H9 (cell line): Measurements from ENCODE around the gene ZNF546. TPM values are rescaled to one million over a fixed set of nuclear protein-coding genes. Genes with fewer than 3 reads are reported as not detected.

Experiments
- DNase-seq: peaks from one replicate; pipeline ENCODE4 v3.0.0-alpha.2; 2017
- H2AFZ ChIP-seq: one replicate; pipeline ENCODE4 v1.6.1; 2013; ENCODE audit warnings: mild to moderate bottlenecking, low read length, control low read depth, moderate library complexity
- H2AK5ac ChIP-seq: 2 replicates; pipeline ENCODE4 v1.6.1; 2013; ENCODE audit warnings: low read length, control low read depth, mixed read lengths; ENCODE audit not compliant: insufficient read length
- H2BK120ac ChIP-seq: one replicate; pipeline ENCODE4 v1.6.1; 2013; ENCODE audit warnings: low read depth, mild to moderate bottlenecking, low read length, control low read depth, inconsistent platforms; ENCODE audit not compliant: poor library complexity, severe bottlenecking
- H2BK12ac ChIP-seq: 2 replicates; pipeline ENCODE4 v1.6.1; 2013; ENCODE audit warnings: low read length, control low read depth, mixed read lengths, low read depth; ENCODE audit not compliant: insufficient read length
- H2BK15ac ChIP-seq: 2 replicates; pipeline ENCODE4 v1.6.1; 2013; ENCODE audit warnings: low read depth, low read length, control low read depth
- H2BK20ac ChIP-seq: one replicate; pipeline ENCODE4 v1.6.1; 2013; ENCODE audit warnings: low read depth, mild to moderate bottlenecking, low read length, control low read depth, inconsistent platforms; ENCODE audit not compliant: poor library complexity, severe bottlenecking
- H2BK5ac ChIP-seq: 2 replicates; pipeline ENCODE4 v1.6.1; 2013; ENCODE audit warnings: low read length, control low read depth, mixed read lengths; ENCODE audit not compliant: insufficient read length
- H3K14ac ChIP-seq: 2 replicates; pipeline ENCODE4 v1.6.1; 2013; ENCODE audit warnings: low read length, control low read depth; ENCODE audit not compliant: insufficient read depth
- H3K18ac ChIP-seq: 2 replicates; pipeline ENCODE4 v1.6.1; 2013; ENCODE audit warnings: low read depth, mild to moderate bottlenecking, mixed read lengths, low read length, control low read depth; ENCODE audit not compliant: insufficient read length
- H3K23ac ChIP-seq: 2 replicates; pipeline ENCODE4 v1.6.1; 2013; ENCODE audit warnings: low read length, control low read depth, mixed read lengths, low read depth; ENCODE audit not compliant: insufficient read length
- H3K23me2 ChIP-seq: 2 replicates; pipeline ENCODE4 v1.6.1; 2013; ENCODE audit warnings: low read depth, mild to moderate bottlenecking, mixed read lengths, low read length, control low read depth; ENCODE audit not compliant: insufficient read length, poor library complexity, severe bottlenecking
- H3K27ac ChIP-seq: 2 replicates; pipeline ENCODE4 v1.5.1; 2013; ENCODE audit warnings: low read length, control low read depth, mixed read lengths, low read depth; ENCODE audit not compliant: insufficient read length
- H3K27me3 ChIP-seq: 2 replicates; pipeline ENCODE4 v1.6.1; 2013; ENCODE audit warnings: low read length, control low read depth, inconsistent platforms; ENCODE audit not compliant: insufficient read depth
- H3K4ac ChIP-seq: 2 replicates; pipeline ENCODE4 v1.6.1; 2013; ENCODE audit warnings: low read depth, mild to moderate bottlenecking, control low read depth, inconsistent platforms, low read length, moderate library complexity
- H3K4me1 ChIP-seq: 2 replicates; pipeline ENCODE4 v1.6.1; 2013; ENCODE audit warnings: low read length, control low read depth, inconsistent platforms; ENCODE audit not compliant: insufficient read depth
- H3K4me2 ChIP-seq: 2 replicates; pipeline ENCODE4 v1.6.1; 2013; ENCODE audit warnings: low read length, control low read depth, mixed read lengths; ENCODE audit not compliant: insufficient read length, insufficient read depth
- H3K56ac ChIP-seq: 2 replicates; pipeline ENCODE4 v1.6.1; 2013; ENCODE audit warnings: low read depth, mild to moderate bottlenecking, mixed read lengths, low read length, control low read depth; ENCODE audit not compliant: insufficient read length
- H3K79me1 ChIP-seq: 2 replicates; pipeline ENCODE4 v1.6.1; 2013; ENCODE audit warnings: low read depth, mild to moderate bottlenecking, moderate library complexity, low read length, control low read depth, inconsistent platforms; ENCODE audit not compliant: insufficient read depth, poor library complexity, severe bottlenecking
- H3K79me2 ChIP-seq: 2 replicates; pipeline ENCODE4 v1.6.1; 2013; ENCODE audit warnings: low read length, control low read depth, inconsistent platforms; ENCODE audit not compliant: insufficient read depth
- H3K9ac ChIP-seq: 2 replicates; pipeline ENCODE4 v1.6.1; 2013; ENCODE audit warnings: low read length, control low read depth, mixed read lengths; ENCODE audit not compliant: insufficient read length; ENCODE audit errors: extremely low read depth
- H3K9me3 ChIP-seq: one replicate; pipeline ENCODE4 v1.6.1; 2013; ENCODE audit warnings: low read depth, low read length, inconsistent platforms; ENCODE audit not compliant: control insufficient read depth
- H3T11ph ChIP-seq: one replicate; pipeline ENCODE4 v1.6.1; 2013; ENCODE audit warnings: mild to moderate bottlenecking, low read length, control low read depth, inconsistent platforms
- H4K20me1 ChIP-seq: one replicate; pipeline ENCODE4 v1.6.1; 2013; ENCODE audit not compliant: control insufficient read depth, insufficient read length, insufficient read depth
- H4K5ac ChIP-seq: 2 replicates; pipeline ENCODE4 v1.6.1; 2013; ENCODE audit warnings: low read depth, mild to moderate bottlenecking, mixed read lengths, low read length, control low read depth; ENCODE audit not compliant: insufficient read length
- H4K8ac ChIP-seq: replicated peaks from 2 replicates; pipeline ENCODE4 v1.6.1; 2013; ENCODE audit warnings: low read length, control low read depth, mixed read lengths, low read depth; ENCODE audit not compliant: insufficient read length
- H4K91ac ChIP-seq: 2 replicates; pipeline ENCODE4 v1.6.1; 2013; ENCODE audit warnings: low read depth, mild to moderate bottlenecking, moderate library complexity, mixed read lengths, low read length, control low read depth; ENCODE audit not compliant: insufficient read length
- H3K27ac Mint-ChIP-seq, 3 experiments: 2 replicates in 2 of 3; 3 replicates in 1 of 3; pipeline ENCODE4 v1.8.0; 2020 to 2021; ENCODE audit warnings: mixed read lengths in 3 of 3, mild to moderate bottlenecking in 1 of 3, moderate library complexity in 1 of 3
- H3K27me3 Mint-ChIP-seq: 2 replicates; pipeline ENCODE4 v1.8.0; 2021; ENCODE audit warnings: low read depth, mild to moderate bottlenecking, moderate library complexity, mixed read lengths
- H3K36me3 Mint-ChIP-seq, 3 experiments: 2 replicates in 2 of 3; 3 replicates in 1 of 3; pipeline ENCODE4 v1.8.0; 2020 to 2021; ENCODE audit warnings: low read depth in 3 of 3, mixed read lengths in 3 of 3; ENCODE audit not compliant: insufficient read depth in 1 of 3
- H3K4me1 Mint-ChIP-seq, 2 experiments: 2 replicates each; pipeline ENCODE4 v1.8.0; 2020; ENCODE audit warnings: mixed read lengths in 2 of 2
- H3K4me3 Mint-ChIP-seq, 2 experiments: 2 replicates in 1 of 2; 3 replicates in 1 of 2; pipeline ENCODE4 v1.8.0; 2020 to 2021; ENCODE audit warnings: mild to moderate bottlenecking in 2 of 2, mixed read lengths in 2 of 2, moderate library complexity in 1 of 2
- H3K9me3 Mint-ChIP-seq, 2 experiments: 2 replicates in 1 of 2; 3 replicates in 1 of 2; pipeline ENCODE4 v1.8.0; 2020; ENCODE audit warnings: mild to moderate bottlenecking in 2 of 2, mixed read lengths in 2 of 2, moderate library complexity in 1 of 2
- WGBS: extraction: QIAGEN DNeasy Blood & Tissue Kit; methylation state at CpG from one replicate; pipeline ENCODE4 v1.1.7; 2013; ENCODE audit warnings: missing lambda C conversion rate, low lambda C conversion rate, mixed read lengths; ENCODE audit not compliant: insufficient read length; ENCODE audit errors: extremely low coverage; 5-methylcytosine and 5-hydroxymethylcytosine counted together
- total RNA-seq: library from RNA; stranded (reverse); gene quantifications from 2 replicates; pipeline ENCODE4 v1.2.1, GENCODE V29; 2021
- TF ChIP-seq, protein P1 (sequence below): fragments of 200-600 bp; sonication (generic); conservative IDR thresholded peaks from 3 replicates; pipeline ENCODE4 v1.8.0; 2021; ENCODE audit warnings: antibody characterized with exemption, mild to moderate bottlenecking

ZNF546 gene
- total RNA-seq, 1 experiment from 2014 or later, result 1.7 TPM

- no peak overlapping the region for H2BK120ac ChIP-seq
- H3K9ac ChIP-seq, result no peak overlapping the region
- 0 out of 4 replicates have a peak, but pooled peaks cover 0 to 2% of the 10 kb centered on the region in 2 experiments for H3K4me1 Mint-ChIP-seq
- H4K91ac ChIP-seq, result no peak overlapping the region
- no peaks in the 10 kb centered on the region for H3K9me3 ChIP-seq
- H3K79me2 ChIP-seq, result no peaks in the 10 kb centered on the region; the same call in 1 of the 2 replicates
- H3K9me3 Mint-ChIP-seq, result 0 out of 5 replicates have a peak, but pooled peaks cover 0 to 2% of the 10 kb centered on the region in 2 experiments
- H3K36me3 Mint-ChIP-seq, result no peaks in the 10 kb centered on the region
- peak overlapping the region in 1 of 3 experiments; percentile 52; a peak in 1 of 7 replicates for H3K27ac Mint-ChIP-seq
- H2AK5ac ChIP-seq, result no peak overlapping the region
- no peak overlapping the region for H2BK15ac ChIP-seq
- no CpG with 5 or more reads among the region's 2 CpGs for WGBS
- TF ChIP-seq, protein P1, sequence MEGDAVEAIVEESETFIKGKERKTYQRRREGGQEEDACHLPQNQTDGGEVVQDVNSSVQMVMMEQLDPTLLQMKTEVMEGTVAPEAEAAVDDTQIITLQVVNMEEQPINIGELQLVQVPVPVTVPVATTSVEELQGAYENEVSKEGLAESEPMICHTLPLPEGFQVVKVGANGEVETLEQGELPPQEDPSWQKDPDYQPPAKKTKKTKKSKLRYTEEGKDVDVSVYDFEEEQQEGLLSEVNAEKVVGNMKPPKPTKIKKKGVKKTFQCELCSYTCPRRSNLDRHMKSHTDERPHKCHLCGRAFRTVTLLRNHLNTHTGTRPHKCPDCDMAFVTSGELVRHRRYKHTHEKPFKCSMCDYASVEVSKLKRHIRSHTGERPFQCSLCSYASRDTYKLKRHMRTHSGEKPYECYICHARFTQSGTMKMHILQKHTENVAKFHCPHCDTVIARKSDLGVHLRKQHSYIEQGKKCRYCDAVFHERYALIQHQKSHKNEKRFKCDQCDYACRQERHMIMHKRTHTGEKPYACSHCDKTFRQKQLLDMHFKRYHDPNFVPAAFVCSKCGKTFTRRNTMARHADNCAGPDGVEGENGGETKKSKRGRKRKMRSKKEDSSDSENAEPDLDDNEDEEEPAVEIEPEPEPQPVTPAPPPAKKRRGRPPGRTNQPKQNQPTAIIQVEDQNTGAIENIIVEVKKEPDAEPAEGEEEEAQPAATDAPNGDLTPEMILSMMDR, result no peak
- no peak overlapping the region for H2BK12ac ChIP-seq
- no peak overlapping the region for H3K27ac ChIP-seq
- no peak overlapping the region for H3K56ac ChIP-seq
- no peak overlapping the region for H2AFZ ChIP-seq
- H3K4me1 ChIP-seq, result no peaks in the 10 kb centered on the region
- H3K27me3 Mint-ChIP-seq, result no peaks in the 10 kb centered on the region
- H3K14ac ChIP-seq, result no peak overlapping the region
- no peaks in the 10 kb centered on the region for H4K20me1 ChIP-seq
- no peak overlapping the region for H2BK20ac ChIP-seq
- H3K23me2 ChIP-seq, result no peaks in the 10 kb centered on the region
- no peak for DNase-seq
- no peaks in the 10 kb centered on the region for H3K27me3 ChIP-seq
- no peak overlapping the region for H3K23ac ChIP-seq
- H3K79me1 ChIP-seq, result no peaks in the 10 kb centered on the region
- H4K8ac ChIP-seq, result no peak overlapping the region
- H3K4me2 ChIP-seq, result no peak overlapping the region
- H3T11ph ChIP-seq, result no peak overlapping the region
- no peak overlapping the region for H3K18ac ChIP-seq
- H3K4ac ChIP-seq, result no peak overlapping the region
- H3K4me3 Mint-ChIP-seq, result no peak overlapping the region
- H2BK5ac ChIP-seq, result no peak overlapping the region
- no peak overlapping the region for H4K5ac ChIP-seq
Measured at GRCh38 chr19:39951065-39951650, 45.7 kb upstream of the ZNF546 start.
